Liver (tissue), 9 donors: ENCODE measurements around the gene GXYLT1. TPM values are rescaled to one million over a fixed set of nuclear protein-coding genes. Genes with fewer than 3 reads are reported as not detected.

ENCODE experiments used
- DNase-seq: peaks from one replicate; pipeline ENCODE4 v3.0.0-alpha.2; 2017; ENCODE audit warnings: low spot score
- H3K27ac ChIP-seq, 2 donors: one replicate each; pipeline ENCODE4 v1.7.0; 2013; ENCODE audit warnings: inconsistent platforms in 2 of 2, low read length in 2 of 2, control low read depth in 1 of 2, low read depth in 1 of 2, mild to moderate bottlenecking in 1 of 2
- H3K27me3 ChIP-seq, 4 donors: one replicate each; pipeline versions ENCODE4 v1.6.1 to v1.7.0; 2013; ENCODE audit warnings: low read length in 3 of 4, inconsistent platforms in 1 of 4, mild to moderate bottlenecking in 1 of 4, moderate library complexity in 1 of 4; ENCODE audit not compliant: control insufficient read depth in 4 of 4, insufficient read depth in 4 of 4
- H3K36me3 ChIP-seq, 4 donors: one replicate each; pipeline versions ENCODE4 v1.6.1 to v1.7.0; 2013; ENCODE audit warnings: low read length in 3 of 4, mild to moderate bottlenecking in 3 of 4, low read depth in 1 of 4, moderate library complexity in 1 of 4; ENCODE audit not compliant: control insufficient read depth in 4 of 4, insufficient read depth in 3 of 4
- H3K4me1 ChIP-seq, 4 donors: one replicate each; pipeline versions ENCODE4 v1.6.1 to v1.7.0; 2013; ENCODE audit warnings: low read length in 3 of 4, mild to moderate bottlenecking in 3 of 4, moderate library complexity in 1 of 4; ENCODE audit not compliant: control insufficient read depth in 4 of 4, insufficient read depth in 4 of 4
- H3K4me3 ChIP-seq, 3 donors: one replicate each; pipeline versions ENCODE4 v1.6.1 to v1.7.0; 2013; ENCODE audit warnings: low read length in 3 of 3, control low read depth in 1 of 3, low read depth in 1 of 3, mild to moderate bottlenecking in 1 of 3
- H3K9ac ChIP-seq, 2 donors: one replicate each; pipeline ENCODE4 v1.7.0; 2013; ENCODE audit warnings: low read length in 2 of 2, mild to moderate bottlenecking in 2 of 2, moderate library complexity in 2 of 2, control low read depth in 1 of 2, low read depth in 1 of 2
- H3K9me3 ChIP-seq, 4 donors: one replicate each; pipeline versions ENCODE4 v1.6.1 to v1.7.0; 2013; ENCODE audit warnings: low read length in 3 of 4; ENCODE audit not compliant: control insufficient read depth in 4 of 4
- EGR1 ChIP-seq, 2 donors: IDR thresholded peaks; 2 replicates each; pipeline ENCODE4 v1.6.1; 2016 to 2018; ENCODE audit warnings: antibody characterized with exemption in 2 of 2, low read depth in 2 of 2
- FOXA2 ChIP-seq: IDR thresholded peaks from 2 replicates; pipeline ENCODE4 v1.6.1; 2016; ENCODE audit warnings: antibody characterized with exemption
- GABPA ChIP-seq, 2 donors: IDR thresholded peaks in 1 of 2; conservative IDR thresholded peaks in 1 of 2; 2 replicates each; pipeline ENCODE4 v1.6.1; 2016; ENCODE audit warnings: antibody characterized with exemption in 2 of 2, mild to moderate bottlenecking in 1 of 2, moderate library complexity in 1 of 2
- HNF4G ChIP-seq: IDR thresholded peaks from 2 replicates; pipeline ENCODE4 v1.6.1; 2016; ENCODE audit warnings: antibody characterized with exemption
- NR2F2 ChIP-seq: IDR thresholded peaks from 2 replicates; pipeline ENCODE4 v1.6.1; 2016; ENCODE audit warnings: antibody characterized with exemption
- RAD21 ChIP-seq, 2 donors: IDR thresholded peaks; 2 replicates each; pipeline ENCODE4 v1.6.1; 2016; ENCODE audit warnings: antibody characterized with exemption in 2 of 2, mild to moderate bottlenecking in 2 of 2
- REST ChIP-seq: IDR thresholded peaks from 2 replicates; pipeline ENCODE4 v1.6.1; 2016; ENCODE audit warnings: antibody characterized with exemption, mild to moderate bottlenecking
- RXRA ChIP-seq, 2 donors: IDR thresholded peaks; 2 replicates each; pipeline ENCODE4 v1.6.1; 2017 to 2018; ENCODE audit warnings: antibody characterized with exemption in 2 of 2, mild to moderate bottlenecking in 1 of 2
- SP1 ChIP-seq: IDR thresholded peaks from 2 replicates; pipeline ENCODE4 v1.6.1; 2018; ENCODE audit warnings: antibody characterized with exemption, mild to moderate bottlenecking
- TAF1 ChIP-seq: conservative IDR thresholded peaks from 2 replicates; pipeline ENCODE4 v1.6.1; 2016; ENCODE audit warnings: antibody characterized with exemption, mild to moderate bottlenecking
- YY1 ChIP-seq: IDR thresholded peaks from 2 replicates; pipeline ENCODE4 v1.6.1; 2016; ENCODE audit warnings: antibody characterized with exemption, mild to moderate bottlenecking
- WGBS: extraction: QIAGEN DNeasy Blood & Tissue Kit; methylation state at CpG from one replicate; pipeline ENCODE4 v1.1.7; 2013; 5-methylcytosine and 5-hydroxymethylcytosine counted together
- polyA plus RNA-seq, 2 donors: library from polyadenylated mRNA; stranded (reverse) in 1 of 2; unstranded in 1 of 2; fragments of 200-250 nt in 1 of 2; fragments of >200 nt in 1 of 2; fragmentation: Nextera tagmentation in 1 of 2; extraction: Ambion mirVana in 1 of 2; gene quantifications; one replicate each; pipeline versions ENCODE4 v1.2.1 to v1.2.3, GENCODE V29; 2013 to 2015
- total RNA-seq, 2 donors: library from RNA; depleted of rRNA; stranded (reverse); fragments of >200 nt; gene quantifications; one replicate each; pipeline ENCODE4 v1.2.3, GENCODE V29; 2014
- TF ChIP-seq, protein P1 (sequence below): fragments of 150-350 bp; IDR thresholded peaks from 2 replicates; pipeline ENCODE4 v1.5.1; 2017; ENCODE audit warnings: improper control_type of control experiment, low read depth, low read length; ENCODE audit not compliant: missing input control
- TF ChIP-seq, protein P2 (sequence below): IDR thresholded peaks from 2 replicates; pipeline ENCODE4 v1.6.1; 2016; ENCODE audit warnings: antibody characterized with exemption
- donor health status: healthy.
- donor health status: healthy.
- donor health status: healthy.
- donor health status: healthy.
- donor health status: healthy.

GXYLT1 gene
- total and polyA plus RNA-seq, 4 donors: 2.8 to 13.7 (median 7.6) TPM

- no peak overlapping the region for H3K9ac ChIP-seq
- no peak overlapping the region for H3K4me3 ChIP-seq
- H3K4me1 ChIP-seq: peaks cover 5 to 13% (median 11%) of the 10 kb centered on the region in 4 donors
- H3K27ac ChIP-seq: no peak overlapping the region
- H3K27me3 ChIP-seq: no peaks in the 10 kb centered on the region
- TF ChIP-seq, protein P1, sequence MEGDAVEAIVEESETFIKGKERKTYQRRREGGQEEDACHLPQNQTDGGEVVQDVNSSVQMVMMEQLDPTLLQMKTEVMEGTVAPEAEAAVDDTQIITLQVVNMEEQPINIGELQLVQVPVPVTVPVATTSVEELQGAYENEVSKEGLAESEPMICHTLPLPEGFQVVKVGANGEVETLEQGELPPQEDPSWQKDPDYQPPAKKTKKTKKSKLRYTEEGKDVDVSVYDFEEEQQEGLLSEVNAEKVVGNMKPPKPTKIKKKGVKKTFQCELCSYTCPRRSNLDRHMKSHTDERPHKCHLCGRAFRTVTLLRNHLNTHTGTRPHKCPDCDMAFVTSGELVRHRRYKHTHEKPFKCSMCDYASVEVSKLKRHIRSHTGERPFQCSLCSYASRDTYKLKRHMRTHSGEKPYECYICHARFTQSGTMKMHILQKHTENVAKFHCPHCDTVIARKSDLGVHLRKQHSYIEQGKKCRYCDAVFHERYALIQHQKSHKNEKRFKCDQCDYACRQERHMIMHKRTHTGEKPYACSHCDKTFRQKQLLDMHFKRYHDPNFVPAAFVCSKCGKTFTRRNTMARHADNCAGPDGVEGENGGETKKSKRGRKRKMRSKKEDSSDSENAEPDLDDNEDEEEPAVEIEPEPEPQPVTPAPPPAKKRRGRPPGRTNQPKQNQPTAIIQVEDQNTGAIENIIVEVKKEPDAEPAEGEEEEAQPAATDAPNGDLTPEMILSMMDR: no peak
- TF ChIP-seq RXRA (IDR thresholded peaks at IDR 0.05) (no peak), SP1 (no peak), GABPA (IDR thresholded peaks at IDR 0.05 in 1 of 2, conservative IDR thresholded peaks at IDR 0.05 in 1 of 2) (no peak)
- TF ChIP-seq, protein P2, sequence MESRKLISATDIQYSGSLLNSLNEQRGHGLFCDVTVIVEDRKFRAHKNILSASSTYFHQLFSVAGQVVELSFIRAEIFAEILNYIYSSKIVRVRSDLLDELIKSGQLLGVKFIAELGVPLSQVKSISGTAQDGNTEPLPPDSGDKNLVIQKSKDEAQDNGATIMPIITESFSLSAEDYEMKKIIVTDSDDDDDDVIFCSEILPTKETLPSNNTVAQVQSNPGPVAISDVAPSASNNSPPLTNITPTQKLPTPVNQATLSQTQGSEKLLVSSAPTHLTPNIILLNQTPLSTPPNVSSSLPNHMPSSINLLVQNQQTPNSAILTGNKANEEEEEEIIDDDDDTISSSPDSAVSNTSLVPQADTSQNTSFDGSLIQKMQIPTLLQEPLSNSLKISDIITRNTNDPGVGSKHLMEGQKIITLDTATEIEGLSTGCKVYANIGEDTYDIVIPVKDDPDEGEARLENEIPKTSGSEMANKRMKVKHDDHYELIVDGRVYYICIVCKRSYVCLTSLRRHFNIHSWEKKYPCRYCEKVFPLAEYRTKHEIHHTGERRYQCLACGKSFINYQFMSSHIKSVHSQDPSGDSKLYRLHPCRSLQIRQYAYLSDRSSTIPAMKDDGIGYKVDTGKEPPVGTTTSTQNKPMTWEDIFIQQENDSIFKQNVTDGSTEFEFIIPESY: no peak
- H3K36me3 ChIP-seq: no peaks in the 10 kb centered on the region
- no peaks in the 10 kb centered on the region for H3K9me3 ChIP-seq
- 95% methylated on average over 3 of the region's 3 CpGs for WGBS
- DNase-seq: no peak
Observed at GRCh38 chr12:42135259-42135814, 9.3 kb downstream of the GXYLT1 start.

DNA sequence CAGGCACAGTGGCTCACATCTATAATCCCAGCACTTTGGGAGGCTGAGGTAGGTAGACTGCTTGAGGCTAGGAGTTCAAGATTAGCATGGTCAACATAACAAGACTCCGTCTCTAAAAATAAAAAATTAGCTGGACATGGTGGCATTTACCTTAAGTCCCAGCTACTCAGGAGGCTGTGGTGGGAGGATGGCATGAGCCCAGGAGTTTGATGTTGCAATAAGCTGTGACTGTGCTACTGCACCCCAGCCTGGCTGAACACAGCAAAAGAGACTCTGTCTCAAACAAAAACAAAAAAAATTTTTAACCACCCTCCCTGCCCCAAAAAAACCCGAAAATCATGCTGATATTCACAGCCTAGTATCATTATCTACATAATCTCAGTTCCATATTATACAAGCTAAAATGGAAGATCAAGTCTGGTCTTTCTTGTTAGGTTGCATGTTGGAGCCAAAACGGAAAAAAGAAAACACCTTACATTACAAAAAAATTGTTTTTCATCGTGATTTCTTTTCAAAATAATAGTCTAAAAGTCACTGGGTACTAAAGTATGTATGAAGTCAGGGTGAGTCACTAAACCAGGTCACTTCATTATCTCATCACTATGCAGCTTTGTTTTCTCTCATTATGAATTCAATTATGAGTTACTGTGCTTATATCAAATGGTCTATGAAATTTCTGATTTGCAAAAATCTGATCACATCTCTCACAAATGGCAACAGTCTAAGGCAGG, 13.8 kb downstream of the GXYLT1 start:
- Histone ChIP-seq H3K4me1 (peaks cover 5 to 20% (median 18%) of the 10 kb centered on the region in 4 donors), H3K4me3 (peak overlapping the region in 1 of 3 donors; percentile 28), H3K9me3 (no peaks in the 10 kb centered on the region), H3K27me3 (no peaks in the 10 kb centered on the region), H3K9ac (no peak overlapping the region), H3K27ac (peak overlapping the region in 1 of 2 donors; percentile 70), H3K36me3 (no peaks in the 10 kb centered on the region)
- TF ChIP-seq REST: no peak
- TF ChIP-seq, protein P2: no peak
- TF ChIP-seq SP1: no peak
- TF ChIP-seq TAF1: no peak
- TF ChIP-seq RAD21 (IDR thresholded peaks at IDR 0.05): no peak
- TF ChIP-seq GABPA (IDR thresholded peaks at IDR 0.05 in 1 of 2, conservative IDR thresholded peaks at IDR 0.05 in 1 of 2): no peak
- no peak for TF ChIP-seq NR2F2
- TF ChIP-seq HNF4G: no peak
- TF ChIP-seq EGR1 (IDR thresholded peaks at IDR 0.05; ENCODE audit: low read depth in 2 of 2): no peak
- TF ChIP-seq YY1: no peak
- TF ChIP-seq FOXA2: no peak
- 34% methylated on average over 4 of the region's 4 CpGs for WGBS
- DNase-seq: no peak
